ENCODE results near the gene GPR158.

- TF ChIP-seq TEAD4 (IDR thresholded peaks at IDR 0.05), result no peak
- TF ChIP-seq CREB1 (IDR thresholded peaks at IDR 0.05; ENCODE audit: low read depth), result no peak
- no peak for TF ChIP-seq TAF1 (IDR thresholded peaks at IDR 0.05; ENCODE audit: low read depth)
- no peak for TF ChIP-seq NFIC (IDR thresholded peaks at IDR 0.05)
- no peak for TF ChIP-seq FOXM1 (IDR thresholded peaks at IDR 0.05; ENCODE audit: borderline replicate concordance, low read depth)
- no peak for TF ChIP-seq EP300 (IDR thresholded peaks at IDR 0.05; ENCODE audit: borderline replicate concordance)
- no peak for TF ChIP-seq MAX (IDR thresholded peaks at IDR 0.05)
- no peak for TF ChIP-seq REST (IDR thresholded peaks at IDR 0.05; ENCODE audit: low read depth)
Measured at GRCh38 chr10:25392132-25392531, 217.3 kb downstream of the GPR158 start.
